Panc1 (cell line): ENCODE measurements around the gene MYO18A. TPM values are rescaled to one million over a fixed set of nuclear protein-coding genes. Genes with fewer than 3 reads are reported as not detected.

ENCODE experiments used
- ATAC-seq: fragments of 200-7000 bp; cut with Tn5 transposase; 2 replicates; pipeline ENCODE4 v1.9.1; 2020; ENCODE audit warnings: mild to moderate bottlenecking, moderate library complexity
- BruUV-seq: library from RNA; stranded (reverse); fragments of 400-500 nt; replicated peaks from 2 replicates; lab custom pipeline; 2021; lab: Mats Ljungman, UMichigan
- CTCF ChIA-PET: fragments of 300-600 bp; sonication (Branson Sonifier 250); formaldehyde crosslinking; loops from one replicate; lab custom pipeline; 2022; ENCODE audit warnings: antibody characterized with exemption; lab: Charles Lee
- POLR2A ChIA-PET: fragments of 300-600 bp; sonication (Branson Sonifier 250); formaldehyde crosslinking; loops from one replicate; lab custom pipeline; 2022; ENCODE audit warnings: antibody characterized with exemption; lab: Charles Lee
- DNase-seq: peaks from one replicate; pipeline ENCODE4 v3.0.0-alpha.2; 2010; ENCODE audit warnings: low read depth, low spot score
- H3K27ac ChIP-seq: 2 replicates; pipeline ENCODE4 v1.5.1; 2011; ENCODE audit warnings: mild to moderate bottlenecking, low read length, inconsistent platforms
- H3K27me3 ChIP-seq: fragments of 200-500 bp; sonication (Bioruptor generic); 2 replicates; pipeline ENCODE4 v1.6.0; 2014; ENCODE audit warnings: low read length, inconsistent platforms; ENCODE audit not compliant: control insufficient read depth, insufficient read depth
- H3K36me3 ChIP-seq: fragments of 200-500 bp; sonication (Bioruptor generic); 2 replicates; pipeline ENCODE4 v1.5.1; 2014; ENCODE audit warnings: inconsistent platforms, mild to moderate bottlenecking, low read length, moderate library complexity; ENCODE audit not compliant: control insufficient read depth, insufficient read depth
- H3K4me1 ChIP-seq: 2 replicates; pipeline ENCODE4 v1.5.1; 2011; ENCODE audit warnings: inconsistent platforms, mild to moderate bottlenecking, low read length, moderate library complexity; ENCODE audit not compliant: control insufficient read depth, insufficient read depth
- H3K4me3 ChIP-seq, 2 experiments: 2 replicates each; pipeline ENCODE4 v1.5.1; 2011 to 2012; ENCODE audit warnings: low read depth in 2 of 2, low read length in 2 of 2, mild to moderate bottlenecking in 2 of 2, inconsistent platforms in 1 of 2, moderate library complexity in 1 of 2
- H3K9me3 ChIP-seq: fragments of 200-500 bp; sonication (Bioruptor generic); 2 replicates; pipeline ENCODE4 v1.5.1; 2014; ENCODE audit warnings: low read depth, mild to moderate bottlenecking, inconsistent platforms, low read length, moderate library complexity; ENCODE audit not compliant: control insufficient read depth, insufficient read depth
- POLR2AphosphoS5 ChIP-seq: IDR thresholded peaks from 2 replicates; pipeline ENCODE4 v1.6.1; 2012; ENCODE audit warnings: mild to moderate bottlenecking, low read depth, low read length, moderate library complexity
- SIN3A ChIP-seq: IDR thresholded peaks from 2 replicates; pipeline ENCODE4 v1.6.1; 2012; ENCODE audit warnings: low read depth, mild to moderate bottlenecking, low read length, moderate library complexity, borderline replicate concordance; ENCODE audit not compliant: insufficient read depth
- TCF7L2 ChIP-seq: IDR thresholded peaks from 2 replicates; pipeline ENCODE4 v1.6.1; 2011; ENCODE audit warnings: mild to moderate bottlenecking, low read depth, low read length, inconsistent platforms
- in situ Hi-C: cut with HindIII; loops from 2 replicates; pipeline ENCODE4 v1.10.0; 2016; ENCODE audit warnings: low sequenced_read_pairs, low pct_unique_long_range_greater_than_20kb
- intact Hi-C: fragments of 100-400 bp; cut with micrococcal nuclease; formaldehyde crosslinking; loops from one replicate; pipeline ENCODE4 v1.10.0; 2022; ENCODE audit not compliant: unreplicated experiment
- total RNA-seq: library from RNA; stranded (reverse); gene quantifications from one replicate; pipeline ENCODE4 v1.2.1, GENCODE V29; 2021; ENCODE audit not compliant: unreplicated experiment
- TF ChIP-seq, protein P1 (sequence below): fragments of 450-650 bp; IDR thresholded peaks from 2 replicates; pipeline ENCODE4 v1.5.1; 2017; ENCODE audit warnings: mild to moderate bottlenecking
- TF ChIP-seq, protein P2 (sequence below), 2 experiments: IDR thresholded peaks; 2 replicates each; pipeline ENCODE4 v1.6.1; 2011 to 2012; ENCODE audit warnings: low read depth in 2 of 2, control low read depth in 1 of 2, low read length in 1 of 2, mild to moderate bottlenecking in 1 of 2, moderate library complexity in 1 of 2; ENCODE audit not compliant: insufficient read depth in 1 of 2

The MYO18A gene
- total RNA-seq, 1 experiment from 2014 or later, result 108 TPM

- ChIA-PET CTCF (interaction anchor here (0.6 to 2.5 kb wide), 19 partner anchors 12 to 104 kb away, joined by 3 to 25 read pairs (median 4); no protein-coding TSS in a partner anchor), POLR2A (interaction anchor here (0.6 kb wide), 1 partner anchor 39 kb away, joined by 5 read pairs; the partner anchor contains the start of gene MYO18A)
- in situ Hi-C loops (no loop called here), intact Hi-C loops (loop anchor here (1.0 to 2.0 kb wide), 2 partner anchors 39 to 71 kb away; partner anchors contain the start of gene MYO18A)
- no peaks in the 10 kb centered on the region for H3K27me3 ChIP-seq
- no peaks in the 10 kb centered on the region for H3K9me3 ChIP-seq
- H3K36me3 ChIP-seq, result no peaks in the 10 kb centered on the region
- H3K4me1 ChIP-seq, result peaks cover 6% of the 10 kb centered on the region
- DNase-seq, result peak; percentile 41
- peak overlapping the region in 1 of 2 experiments; percentile 24; a peak in 2 of 4 replicates for H3K4me3 ChIP-seq
- no peak for TF ChIP-seq SIN3A
- TF ChIP-seq, protein P1, sequence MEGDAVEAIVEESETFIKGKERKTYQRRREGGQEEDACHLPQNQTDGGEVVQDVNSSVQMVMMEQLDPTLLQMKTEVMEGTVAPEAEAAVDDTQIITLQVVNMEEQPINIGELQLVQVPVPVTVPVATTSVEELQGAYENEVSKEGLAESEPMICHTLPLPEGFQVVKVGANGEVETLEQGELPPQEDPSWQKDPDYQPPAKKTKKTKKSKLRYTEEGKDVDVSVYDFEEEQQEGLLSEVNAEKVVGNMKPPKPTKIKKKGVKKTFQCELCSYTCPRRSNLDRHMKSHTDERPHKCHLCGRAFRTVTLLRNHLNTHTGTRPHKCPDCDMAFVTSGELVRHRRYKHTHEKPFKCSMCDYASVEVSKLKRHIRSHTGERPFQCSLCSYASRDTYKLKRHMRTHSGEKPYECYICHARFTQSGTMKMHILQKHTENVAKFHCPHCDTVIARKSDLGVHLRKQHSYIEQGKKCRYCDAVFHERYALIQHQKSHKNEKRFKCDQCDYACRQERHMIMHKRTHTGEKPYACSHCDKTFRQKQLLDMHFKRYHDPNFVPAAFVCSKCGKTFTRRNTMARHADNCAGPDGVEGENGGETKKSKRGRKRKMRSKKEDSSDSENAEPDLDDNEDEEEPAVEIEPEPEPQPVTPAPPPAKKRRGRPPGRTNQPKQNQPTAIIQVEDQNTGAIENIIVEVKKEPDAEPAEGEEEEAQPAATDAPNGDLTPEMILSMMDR, result peak; percentile 94
- TF ChIP-seq TCF7L2, result no peak
- TF ChIP-seq, protein P2, sequence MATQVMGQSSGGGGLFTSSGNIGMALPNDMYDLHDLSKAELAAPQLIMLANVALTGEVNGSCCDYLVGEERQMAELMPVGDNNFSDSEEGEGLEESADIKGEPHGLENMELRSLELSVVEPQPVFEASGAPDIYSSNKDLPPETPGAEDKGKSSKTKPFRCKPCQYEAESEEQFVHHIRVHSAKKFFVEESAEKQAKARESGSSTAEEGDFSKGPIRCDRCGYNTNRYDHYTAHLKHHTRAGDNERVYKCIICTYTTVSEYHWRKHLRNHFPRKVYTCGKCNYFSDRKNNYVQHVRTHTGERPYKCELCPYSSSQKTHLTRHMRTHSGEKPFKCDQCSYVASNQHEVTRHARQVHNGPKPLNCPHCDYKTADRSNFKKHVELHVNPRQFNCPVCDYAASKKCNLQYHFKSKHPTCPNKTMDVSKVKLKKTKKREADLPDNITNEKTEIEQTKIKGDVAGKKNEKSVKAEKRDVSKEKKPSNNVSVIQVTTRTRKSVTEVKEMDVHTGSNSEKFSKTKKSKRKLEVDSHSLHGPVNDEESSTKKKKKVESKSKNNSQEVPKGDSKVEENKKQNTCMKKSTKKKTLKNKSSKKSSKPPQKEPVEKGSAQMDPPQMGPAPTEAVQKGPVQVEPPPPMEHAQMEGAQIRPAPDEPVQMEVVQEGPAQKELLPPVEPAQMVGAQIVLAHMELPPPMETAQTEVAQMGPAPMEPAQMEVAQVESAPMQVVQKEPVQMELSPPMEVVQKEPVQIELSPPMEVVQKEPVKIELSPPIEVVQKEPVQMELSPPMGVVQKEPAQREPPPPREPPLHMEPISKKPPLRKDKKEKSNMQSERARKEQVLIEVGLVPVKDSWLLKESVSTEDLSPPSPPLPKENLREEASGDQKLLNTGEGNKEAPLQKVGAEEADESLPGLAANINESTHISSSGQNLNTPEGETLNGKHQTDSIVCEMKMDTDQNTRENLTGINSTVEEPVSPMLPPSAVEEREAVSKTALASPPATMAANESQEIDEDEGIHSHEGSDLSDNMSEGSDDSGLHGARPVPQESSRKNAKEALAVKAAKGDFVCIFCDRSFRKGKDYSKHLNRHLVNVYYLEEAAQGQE (IDR thresholded peaks at IDR 0.05; ENCODE audit: insufficient read depth in 1 of 2, low read depth in 2 of 2, low read length in 1 of 2), result no peak
- H3K27ac ChIP-seq, result peak overlapping the region; percentile 58; the same call in 1 of the 2 replicates
- no TSS peak for BruUV-seq
- ATAC-seq, result peak; percentile 95
Observed at GRCh38 chr17:29219378-29220047, 39.3 kb upstream of the MYO18A start.

DNA sequence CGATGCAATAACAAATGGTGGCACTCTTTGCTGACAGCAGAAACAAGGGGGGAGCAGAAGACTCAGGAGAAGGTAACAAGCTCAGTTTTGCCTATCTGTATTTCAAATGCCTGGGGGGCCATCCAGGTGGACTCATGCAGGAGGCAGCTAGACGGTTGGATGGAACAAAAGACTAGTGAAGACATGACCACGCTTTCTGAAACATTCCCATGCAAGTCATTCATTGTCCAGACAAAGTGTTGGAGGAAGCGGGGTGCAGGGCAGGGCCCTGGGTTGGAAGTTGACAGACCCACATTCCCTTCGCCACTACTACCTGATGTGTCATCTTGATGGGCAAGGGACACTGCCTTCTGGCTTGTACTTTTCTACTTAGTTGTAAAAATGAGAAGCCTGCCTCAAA lies 36.7 kb upstream of the MYO18A start:
- in situ Hi-C loops, result no loop called here
- ChIA-PET CTCF (interaction anchor here (0.7 to 1.1 kb wide), 2 partner anchors 26 to 68 kb away, joined by 3 to 9 read pairs; no protein-coding TSS in a partner anchor), POLR2A (interaction anchor here (0.7 to 0.8 kb wide), 2 partner anchors 73 to 495 kb away, joined by 3 read pairs; no protein-coding TSS in a partner anchor)
- no peak for ATAC-seq
- no peaks in the 10 kb centered on the region for H3K9me3 ChIP-seq
- no peak for DNase-seq
- H3K27ac ChIP-seq, result no peak overlapping the region
- H3K36me3 ChIP-seq, result no peaks in the 10 kb centered on the region
- H3K4me3 ChIP-seq, result no peak overlapping the region
- no TSS peak for BruUV-seq
- intact Hi-C loops, result no loop called here
- peaks cover 6% of the 10 kb centered on the region for H3K4me1 ChIP-seq
- H3K27me3 ChIP-seq, result no peaks in the 10 kb centered on the region
- TF ChIP-seq, protein P2 (IDR thresholded peaks at IDR 0.05; ENCODE audit: insufficient read depth in 1 of 2, low read depth in 2 of 2, low read length in 1 of 2), result no peak
- TF ChIP-seq SIN3A (no peak), POLR2AphosphoS5 (no peak), TCF7L2 (no peak)
- TF ChIP-seq, protein P1, result no peak
